Measurements from ENCODE around the gene GSTM5.

DNA sequence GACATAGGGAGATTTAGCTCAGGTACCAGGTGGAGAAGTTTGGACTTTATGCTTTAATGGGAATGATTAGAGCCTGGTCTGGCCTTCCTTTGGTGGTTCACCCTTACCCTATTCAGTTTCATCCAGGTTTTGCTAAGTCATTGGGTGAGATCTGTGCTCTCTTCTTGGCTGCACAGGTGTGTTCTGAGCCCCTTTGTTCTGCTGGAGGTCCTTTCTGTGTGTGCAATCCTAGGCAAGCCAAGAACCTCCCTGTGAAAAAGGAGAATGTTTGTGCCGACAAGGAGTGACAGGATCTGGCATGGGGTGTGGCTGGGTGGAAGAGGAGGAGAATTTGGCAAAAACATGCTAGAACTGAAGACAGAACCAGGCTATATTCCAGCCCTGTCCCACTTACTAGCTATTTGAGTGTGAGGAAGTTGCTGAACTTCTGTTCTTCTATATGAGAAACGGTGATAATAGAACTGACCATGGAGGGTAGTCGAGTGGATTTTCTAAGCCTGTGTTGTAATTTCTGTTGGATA, 4.6 kb downstream of the GSTM5 start:
- no peak for TF ChIP-seq CTCF (IDR thresholded peaks at IDR 0.05; ENCODE audit: insufficient read depth, low read depth, low read length)
- no peak for TF ChIP-seq EZH2 (IDR thresholded peaks at IDR 0.05; ENCODE audit: insufficient read depth, low read length)
